T-helper 17 cell (primary cell): Measurements from ENCODE around the gene EHD3. TPM values are rescaled to one million over a fixed set of nuclear protein-coding genes. Genes with fewer than 3 reads are reported as not detected.

Experiments
- ATAC-seq: fragments of 150-1000 bp; cut with Tn5 transposase; 2 replicates; pipeline ENCODE4 v1.10.0; 2021; ENCODE audit warnings: mild to moderate bottlenecking, moderate library complexity
- DNase-seq, 3 donors: peaks; one replicate each; pipeline versions ENCODE4 v3.0.0 to v3.0.0-alpha.2; 2020 to 2021
- H3K9me3 ChIP-seq: one replicate; pipeline ENCODE4 v1.7.0; 2013; ENCODE audit warnings: low read length, mild to moderate bottlenecking; ENCODE audit not compliant: control insufficient read depth, poor library complexity, severe bottlenecking
- H3K27ac Mint-ChIP-seq: one replicate; pipeline ENCODE4 v1.8.0; 2022; ENCODE audit warnings: mild to moderate bottlenecking, moderate library complexity, mixed read lengths
- H3K27me3 Mint-ChIP-seq: one replicate; pipeline ENCODE4 v1.8.0; 2022; ENCODE audit warnings: mixed read lengths
- H3K36me3 Mint-ChIP-seq: one replicate; pipeline ENCODE4 v1.8.0; 2022; ENCODE audit warnings: low read depth, mixed read lengths
- H3K4me1 Mint-ChIP-seq: one replicate; pipeline ENCODE4 v1.8.0; 2022; ENCODE audit warnings: mild to moderate bottlenecking, mixed read lengths
- H3K4me3 Mint-ChIP-seq: one replicate; pipeline ENCODE4 v1.8.0; 2022; ENCODE audit warnings: mild to moderate bottlenecking, moderate library complexity, mixed read lengths
- total RNA-seq, 4 donors: library from RNA in 2 of 4; stranded (reverse) in 2 of 4; gene quantifications; one replicate each; pipeline ENCODE4 v1.2.3 and lab custom pipeline; 2022 to 2026

The EHD3 gene
- total RNA-seq (10 to 100 TPM in 1 of 2 donors, 1 to 10 TPM in 1; 3.9 to 23.5 TPM), total RNA-seq (lab: John Stamatoyannopoulos, UW) (5.6 to 5.7 reads per million in 2 donors)

- H3K27ac Mint-ChIP-seq = peak within 1 kb of the TSS; percentile 14
- H3K4me3 Mint-ChIP-seq = peak within 1 kb of the TSS; percentile 83
- no peaks in the 10 kb centered on the region for H3K9me3 ChIP-seq
- DNase-seq (peak; percentile 53 to 67 (median 58)), ATAC-seq (peak; percentile 96)
- H3K36me3 Mint-ChIP-seq = no peaks in the 10 kb centered on the region
- peaks cover 9% of the 10 kb centered on the region for H3K27me3 Mint-ChIP-seq
- peaks cover 19% of the 10 kb centered on the region for H3K4me1 Mint-ChIP-seq
Observed at GRCh38 chr2:31233741-31234682, at the start of gene EHD3. EHD3 (plus strand) TSS chr2:31234152; CDS start chr2:31234622, 470 bp downstream.

- no peak for DNase-seq
- Mint-ChIP-seq H3K36me3 (peaks cover 8% of the 10 kb centered on the region), H3K27ac (no peak overlapping the region), H3K27me3 (peaks cover 24% of the 10 kb centered on the region), H3K4me3 (no peak overlapping the region), H3K4me1 (no peaks in the 10 kb centered on the region)
- no peaks in the 10 kb centered on the region for H3K9me3 ChIP-seq
- no peak for ATAC-seq
Observed at GRCh38 chr2:31187166-31187565, 46.8 kb upstream of the EHD3 start.

GRCh38 chr2:31188131-31188530 is 45.8 kb upstream of the EHD3 start:
- ATAC-seq = no peak
- peaks cover 24% of the 10 kb centered on the region for H3K27me3 Mint-ChIP-seq
- no peak overlapping the region for H3K4me3 Mint-ChIP-seq
- DNase-seq = no peak
- H3K4me1 Mint-ChIP-seq = no peaks in the 10 kb centered on the region
- peaks cover 8% of the 10 kb centered on the region for H3K36me3 Mint-ChIP-seq
- peak overlapping the region; percentile 45 for H3K27ac Mint-ChIP-seq
- H3K9me3 ChIP-seq = no peaks in the 10 kb centered on the region

GRCh38 chr2:31189141-31189540 is 44.8 kb upstream of the EHD3 start:
- peaks cover 8% of the 10 kb centered on the region for H3K36me3 Mint-ChIP-seq
- no peak for DNase-seq
- H3K4me3 Mint-ChIP-seq = no peak overlapping the region
- peaks cover 24% of the 10 kb centered on the region for H3K27me3 Mint-ChIP-seq
- no peaks in the 10 kb centered on the region for H3K9me3 ChIP-seq
- no peaks in the 10 kb centered on the region for H3K4me1 Mint-ChIP-seq
- no peak for ATAC-seq
- H3K27ac Mint-ChIP-seq = no peak overlapping the region

- no peak for DNase-seq
- H3K4me1 Mint-ChIP-seq = no peaks in the 10 kb centered on the region
- no peak overlapping the region for H3K4me3 Mint-ChIP-seq
- no peak overlapping the region for H3K27ac Mint-ChIP-seq
- H3K36me3 Mint-ChIP-seq = peaks cover 8% of the 10 kb centered on the region
- H3K9me3 ChIP-seq = no peaks in the 10 kb centered on the region
- peaks cover 24% of the 10 kb centered on the region for H3K27me3 Mint-ChIP-seq
- no peak for ATAC-seq
Observed at GRCh38 chr2:31190188-31190587, 43.8 kb upstream of the EHD3 start.

GRCh38 chr2:31191931-31192330 is 42.0 kb upstream of the EHD3 start:
- no peaks in the 10 kb centered on the region for H3K9me3 ChIP-seq
- ATAC-seq = no peak
- no peak for DNase-seq
- Mint-ChIP-seq H3K27me3 (peaks cover 22% of the 10 kb centered on the region), H3K27ac (no peak overlapping the region), H3K4me3 (no peak overlapping the region), H3K36me3 (peaks cover 8% of the 10 kb centered on the region), H3K4me1 (no peaks in the 10 kb centered on the region)

GRCh38 chr2:31192396-31192795 is 41.6 kb upstream of the EHD3 start:
- no peak overlapping the region for H3K4me3 Mint-ChIP-seq
- no peaks in the 10 kb centered on the region for H3K9me3 ChIP-seq
- H3K4me1 Mint-ChIP-seq = no peaks in the 10 kb centered on the region
- DNase-seq = no peak
- H3K36me3 Mint-ChIP-seq = peaks cover 8% of the 10 kb centered on the region
- ATAC-seq = no peak
- H3K27ac Mint-ChIP-seq = no peak overlapping the region
- peaks cover 17% of the 10 kb centered on the region for H3K27me3 Mint-ChIP-seq

GRCh38 chr2:31192851-31193392 is 41.0 kb upstream of the EHD3 start:
- peaks cover 12% of the 10 kb centered on the region for H3K27me3 Mint-ChIP-seq
- ATAC-seq (no peak), DNase-seq (no peak)
- H3K36me3 Mint-ChIP-seq = peaks cover 8% of the 10 kb centered on the region
- no peaks in the 10 kb centered on the region for H3K9me3 ChIP-seq
- no peak overlapping the region for H3K27ac Mint-ChIP-seq
- no peak overlapping the region for H3K4me3 Mint-ChIP-seq
- H3K4me1 Mint-ChIP-seq = no peaks in the 10 kb centered on the region

- Mint-ChIP-seq H3K4me1 (no peaks in the 10 kb centered on the region), H3K36me3 (peaks cover 5% of the 10 kb centered on the region), H3K27me3 (peaks cover 6% of the 10 kb centered on the region), H3K4me3 (no peak overlapping the region), H3K27ac (no peak overlapping the region)
- ATAC-seq (no peak), DNase-seq (no peak)
- H3K9me3 ChIP-seq = no peaks in the 10 kb centered on the region
Observed at GRCh38 chr2:31193806-31194205, 40.1 kb upstream of the EHD3 start.

- no peaks in the 10 kb centered on the region for H3K27me3 Mint-ChIP-seq
Observed at GRCh38 chr2:31196622-31197021, 37.3 kb upstream of the EHD3 start.

GRCh38 chr2:31197166-31197565 is 36.8 kb upstream of the EHD3 start:
- DNase-seq (no peak), ATAC-seq (no peak)
- no peaks in the 10 kb centered on the region for H3K9me3 ChIP-seq
- no peaks in the 10 kb centered on the region for H3K4me1 Mint-ChIP-seq
- H3K4me3 Mint-ChIP-seq = no peak overlapping the region
- H3K27ac Mint-ChIP-seq = no peak overlapping the region
- H3K27me3 Mint-ChIP-seq = no peaks in the 10 kb centered on the region
- H3K36me3 Mint-ChIP-seq = no peaks in the 10 kb centered on the region

More at GRCh38 chr2:31196622-31197021, 37.3 kb upstream of the EHD3 start:
- H3K36me3 Mint-ChIP-seq = no peaks in the 10 kb centered on the region
- H3K9me3 ChIP-seq = no peaks in the 10 kb centered on the region
- ATAC-seq (no peak), DNase-seq (no peak)
- no peaks in the 10 kb centered on the region for H3K4me1 Mint-ChIP-seq
- H3K27ac Mint-ChIP-seq = no peak overlapping the region
- H3K4me3 Mint-ChIP-seq = no peak overlapping the region

GRCh38 chr2:31197669-31198068 is 36.3 kb upstream of the EHD3 start:
- Mint-ChIP-seq H3K27ac (no peak overlapping the region), H3K4me3 (no peak overlapping the region), H3K4me1 (no peaks in the 10 kb centered on the region), H3K27me3 (no peaks in the 10 kb centered on the region), H3K36me3 (no peaks in the 10 kb centered on the region)
- DNase-seq (no peak), ATAC-seq (no peak)
- no peaks in the 10 kb centered on the region for H3K9me3 ChIP-seq

GRCh38 chr2:31199206-31199605 is 34.7 kb upstream of the EHD3 start:
- H3K4me3 Mint-ChIP-seq = no peak overlapping the region
- H3K4me1 Mint-ChIP-seq = no peaks in the 10 kb centered on the region
- DNase-seq (no peak), ATAC-seq (no peak)
- H3K27ac Mint-ChIP-seq = no peak overlapping the region
- no peaks in the 10 kb centered on the region for H3K27me3 Mint-ChIP-seq
- no peaks in the 10 kb centered on the region for H3K36me3 Mint-ChIP-seq
- no peaks in the 10 kb centered on the region for H3K9me3 ChIP-seq
